Measurements from ENCODE around the gene MRNIP.

The MRNIP gene

DNA sequence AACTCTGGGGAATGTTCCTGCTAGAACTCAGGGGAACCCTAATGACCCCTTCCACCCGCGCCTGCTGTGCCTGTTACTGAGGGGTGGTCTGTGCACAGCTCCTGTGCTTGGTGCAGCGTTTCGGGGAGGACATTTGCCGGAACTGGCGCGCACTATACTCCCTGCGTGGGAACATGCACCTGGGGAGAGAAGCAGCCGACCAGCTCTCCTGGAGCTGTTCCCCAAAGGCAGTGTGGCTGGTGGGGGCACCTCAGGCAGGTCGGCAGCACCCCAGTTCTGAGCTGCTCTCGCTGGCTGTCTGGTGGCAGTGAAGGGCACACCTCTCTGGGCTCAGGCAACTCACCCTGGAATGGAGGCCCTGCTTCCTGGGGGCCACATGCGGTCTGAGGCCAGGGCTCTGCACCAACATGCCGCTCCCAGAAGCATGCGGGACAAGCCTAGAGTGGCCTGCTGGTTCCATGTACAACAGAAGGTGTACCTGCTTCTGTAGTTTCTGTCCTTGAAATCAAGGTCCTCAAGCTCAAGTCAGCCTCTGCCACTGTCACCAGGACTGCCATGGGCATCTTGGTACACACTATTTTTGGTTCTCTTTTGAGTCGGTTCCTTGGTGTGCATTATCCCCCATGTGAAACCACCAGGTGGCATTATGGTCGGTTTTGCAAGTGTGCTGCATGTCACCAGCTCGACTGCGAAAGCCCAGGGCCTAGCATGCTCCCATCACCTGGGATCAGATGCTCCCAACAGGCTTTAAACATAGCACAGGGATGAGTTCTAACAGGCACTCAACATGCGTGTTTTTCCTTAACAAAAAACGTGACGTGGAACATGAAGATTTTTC is 7.8 kb upstream of the MRNIP start:
- Histone ChIP-seq H3K9me3 (ENCODE audit: control insufficient read depth in 5 of 5, low read length in 5 of 5) (peaks cover 0 to 7% (median 5%) of the 10 kb centered on the region in 5 donors), H3K27me3 (ENCODE audit: control insufficient read depth in 5 of 5, insufficient read depth in 4 of 5, low read length in 5 of 5) (no peaks in the 10 kb centered on the region), H3K9ac (ENCODE audit: low read length in 5 of 5) (no peak overlapping the region), H3K27ac (ENCODE audit: low read depth, low read length) (no peak overlapping the region), H3K36me3 (ENCODE audit: control insufficient read depth in 5 of 5, insufficient read depth in 5 of 5, low read length in 5 of 5) (peaks cover 0 to 93% (median 87%) of the 10 kb centered on the region in 5 donors), H3K4me3 (ENCODE audit: low read depth in 1 of 5, low read length in 5 of 5) (no peak overlapping the region), H3K4me1 (ENCODE audit: control insufficient read depth in 5 of 5, insufficient read depth in 5 of 5, low read length in 5 of 5) (peaks cover 0 to 5% (median 0%) of the 10 kb centered on the region in 5 donors)

DNA sequence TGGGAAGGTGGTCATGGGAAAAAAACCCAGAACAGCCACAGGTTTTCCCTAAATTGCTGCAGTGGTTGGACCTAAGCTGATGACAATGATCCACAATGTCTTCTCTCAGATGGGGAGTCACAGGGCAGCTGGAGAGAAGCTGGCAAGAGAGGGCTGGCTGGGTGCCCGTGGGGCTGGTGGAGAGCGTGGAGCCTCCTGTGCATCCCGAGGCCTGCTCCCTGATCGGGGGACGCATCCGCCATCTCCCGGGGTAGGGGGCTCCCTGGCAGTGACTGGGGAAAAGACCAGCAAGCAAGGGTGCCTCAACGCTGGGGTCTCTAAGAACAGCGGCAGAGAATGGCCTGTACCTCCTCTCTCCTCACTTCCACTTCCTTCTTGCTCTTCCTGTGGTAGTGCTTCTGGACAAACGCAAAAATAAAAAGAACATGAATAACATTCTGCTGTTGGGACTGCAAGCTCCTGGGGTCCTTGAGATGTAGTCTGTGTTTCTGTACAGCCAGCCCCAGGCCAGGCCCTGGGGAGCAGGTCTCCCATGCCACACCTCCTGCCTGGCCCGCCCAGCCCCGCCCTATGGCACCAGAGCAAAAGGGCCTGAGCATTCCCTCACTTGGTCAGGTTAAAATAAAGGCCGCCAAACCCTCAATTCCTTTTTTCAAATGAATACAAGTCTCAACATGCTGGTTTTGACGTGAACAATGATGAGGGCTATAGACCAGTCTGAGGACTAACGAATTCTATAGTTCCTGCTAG is 7.0 kb upstream of the MRNIP start:
- Histone ChIP-seq H3K9ac (ENCODE audit: low read length in 5 of 5) (no peak overlapping the region), H3K27ac (ENCODE audit: low read depth, low read length) (no peak overlapping the region), H3K36me3 (ENCODE audit: control insufficient read depth in 5 of 5, insufficient read depth in 5 of 5, low read length in 5 of 5) (peaks cover 0 to 85% (median 79%) of the 10 kb centered on the region in 5 donors), H3K9me3 (ENCODE audit: control insufficient read depth in 5 of 5, low read length in 5 of 5) (peaks cover 0 to 7% (median 5%) of the 10 kb centered on the region in 5 donors), H3K27me3 (ENCODE audit: control insufficient read depth in 5 of 5, insufficient read depth in 4 of 5, low read length in 5 of 5) (no peaks in the 10 kb centered on the region), H3K4me1 (ENCODE audit: control insufficient read depth in 5 of 5, insufficient read depth in 5 of 5, low read length in 5 of 5) (peaks cover 0 to 5% (median 0%) of the 10 kb centered on the region in 5 donors), H3K4me3 (ENCODE audit: low read depth in 1 of 5, low read length in 5 of 5) (no peak overlapping the region)

DNA sequence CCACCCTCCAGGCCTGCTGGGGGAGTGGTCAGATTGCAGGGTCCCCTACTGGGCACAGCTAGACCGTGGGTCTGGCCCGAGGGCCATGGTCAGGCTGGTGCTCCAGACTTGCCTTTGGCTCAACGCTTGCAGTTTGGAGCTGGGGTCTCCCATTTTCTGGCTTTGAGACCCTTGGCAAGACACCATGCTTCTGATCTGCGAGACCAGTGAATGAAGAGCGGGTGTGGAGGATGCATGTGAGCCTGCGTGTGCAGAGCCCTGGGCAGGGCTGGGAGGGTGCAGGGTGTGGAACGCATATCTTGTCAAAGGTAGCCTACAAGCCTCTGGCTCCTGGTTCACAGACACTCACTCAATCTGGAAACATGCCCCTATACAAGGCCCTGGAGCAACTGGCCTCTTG is 6.1 kb upstream of the MRNIP start:
- Histone ChIP-seq H3K4me1 (ENCODE audit: control insufficient read depth in 5 of 5, insufficient read depth in 5 of 5, low read length in 5 of 5) (peaks cover 0 to 9% (median 4%) of the 10 kb centered on the region in 5 donors), H3K27ac (ENCODE audit: low read depth, low read length) (no peak overlapping the region), H3K9me3 (ENCODE audit: control insufficient read depth in 5 of 5, low read length in 5 of 5) (peaks cover 0 to 7% (median 5%) of the 10 kb centered on the region in 5 donors), H3K4me3 (ENCODE audit: low read depth in 1 of 5, low read length in 5 of 5) (no peak overlapping the region), H3K9ac (ENCODE audit: low read length in 5 of 5) (no peak overlapping the region), H3K36me3 (ENCODE audit: control insufficient read depth in 5 of 5, insufficient read depth in 5 of 5, low read length in 5 of 5) (peaks cover 0 to 75% (median 69%) of the 10 kb centered on the region in 5 donors), H3K27me3 (ENCODE audit: control insufficient read depth in 5 of 5, insufficient read depth in 4 of 5, low read length in 5 of 5) (no peaks in the 10 kb centered on the region)

DNA sequence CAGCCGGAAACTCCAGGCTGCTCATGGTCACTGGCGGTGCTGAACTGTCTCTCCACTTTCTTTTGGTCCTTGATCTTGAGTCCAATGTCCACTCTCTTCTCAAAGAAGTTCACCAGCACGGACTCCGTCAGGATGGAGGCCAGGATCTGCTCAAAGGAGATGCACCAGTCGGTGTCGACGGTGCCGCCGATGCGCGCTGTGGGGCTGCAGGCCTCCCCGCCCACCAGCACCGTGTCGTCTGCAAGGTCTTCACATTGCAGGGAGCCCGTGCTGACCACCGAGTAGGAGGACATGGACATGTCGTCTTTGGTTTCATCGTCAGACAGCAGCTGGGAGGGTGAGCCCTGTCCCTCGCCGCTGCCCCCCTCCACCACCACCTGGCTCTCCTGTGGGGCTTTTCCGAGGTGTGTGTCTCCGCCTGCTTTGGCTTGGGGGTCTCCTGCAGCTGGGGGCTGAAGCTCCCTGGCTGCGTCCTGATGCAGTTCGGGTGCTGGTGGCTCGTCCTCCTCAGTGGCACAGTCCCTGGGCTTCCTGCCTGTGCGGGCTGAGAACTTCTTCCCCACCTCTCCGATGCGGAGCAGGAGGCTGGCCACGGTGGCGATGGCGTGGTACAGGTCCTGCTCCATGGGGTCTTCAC is 5.0 kb upstream of the MRNIP start:
- no peak overlapping the region for H3K27ac ChIP-seq (ENCODE audit: low read depth, low read length)
- peaks cover 0 to 20% (median 10%) of the 10 kb centered on the region in 5 donors for H3K4me1 ChIP-seq (ENCODE audit: control insufficient read depth in 5 of 5, insufficient read depth in 5 of 5, low read length in 5 of 5)
- no peak overlapping the region for H3K9ac ChIP-seq (ENCODE audit: low read length in 5 of 5)
- peaks cover 0 to 7% (median 5%) of the 10 kb centered on the region in 5 donors for H3K9me3 ChIP-seq (ENCODE audit: control insufficient read depth in 5 of 5, low read length in 5 of 5)
- peaks cover 0 to 64% (median 58%) of the 10 kb centered on the region in 5 donors for H3K36me3 ChIP-seq (ENCODE audit: control insufficient read depth in 5 of 5, insufficient read depth in 5 of 5, low read length in 5 of 5)
- no peaks in the 10 kb centered on the region for H3K27me3 ChIP-seq (ENCODE audit: control insufficient read depth in 5 of 5, insufficient read depth in 4 of 5, low read length in 5 of 5)
- no peak overlapping the region for H3K4me3 ChIP-seq (ENCODE audit: low read depth in 1 of 5, low read length in 5 of 5)

DNA sequence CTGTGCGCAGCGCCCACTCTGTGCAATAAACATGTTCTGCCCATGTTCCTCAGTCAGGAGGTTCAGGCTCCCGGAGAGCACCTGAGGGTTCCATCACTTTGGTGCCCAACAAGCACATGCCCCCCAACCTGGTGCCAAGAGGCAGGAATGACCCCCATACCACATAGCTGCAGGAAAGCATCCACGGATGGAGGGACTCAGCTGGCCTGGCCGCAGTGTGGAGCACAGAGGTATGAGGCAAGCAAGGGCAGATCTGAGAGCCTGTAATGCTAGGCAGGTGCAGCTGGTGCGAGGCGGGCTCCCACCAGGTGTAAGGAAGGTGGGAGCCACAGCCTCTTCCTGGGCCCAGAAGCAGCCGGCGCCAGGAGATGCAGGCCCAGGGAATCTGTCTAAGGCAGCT is 4.3 kb upstream of the MRNIP start:
- H3K4me1 ChIP-seq (ENCODE audit: control insufficient read depth in 5 of 5, insufficient read depth in 5 of 5, low read length in 5 of 5) = peaks cover 0 to 27% (median 14%) of the 10 kb centered on the region in 5 donors
- H3K9ac ChIP-seq (ENCODE audit: low read length in 5 of 5) = no peak overlapping the region
- H3K4me3 ChIP-seq (ENCODE audit: low read depth in 1 of 5, low read length in 5 of 5) = no peak overlapping the region
- peaks cover 0 to 58% (median 54%) of the 10 kb centered on the region in 5 donors for H3K36me3 ChIP-seq (ENCODE audit: control insufficient read depth in 5 of 5, insufficient read depth in 5 of 5, low read length in 5 of 5)
- no peaks in the 10 kb centered on the region for H3K27me3 ChIP-seq (ENCODE audit: control insufficient read depth in 5 of 5, insufficient read depth in 4 of 5, low read length in 5 of 5)
- no peak overlapping the region for H3K27ac ChIP-seq (ENCODE audit: low read depth, low read length)
- H3K9me3 ChIP-seq (ENCODE audit: control insufficient read depth in 5 of 5, low read length in 5 of 5) = peaks cover 0 to 7% (median 5%) of the 10 kb centered on the region in 5 donors

DNA sequence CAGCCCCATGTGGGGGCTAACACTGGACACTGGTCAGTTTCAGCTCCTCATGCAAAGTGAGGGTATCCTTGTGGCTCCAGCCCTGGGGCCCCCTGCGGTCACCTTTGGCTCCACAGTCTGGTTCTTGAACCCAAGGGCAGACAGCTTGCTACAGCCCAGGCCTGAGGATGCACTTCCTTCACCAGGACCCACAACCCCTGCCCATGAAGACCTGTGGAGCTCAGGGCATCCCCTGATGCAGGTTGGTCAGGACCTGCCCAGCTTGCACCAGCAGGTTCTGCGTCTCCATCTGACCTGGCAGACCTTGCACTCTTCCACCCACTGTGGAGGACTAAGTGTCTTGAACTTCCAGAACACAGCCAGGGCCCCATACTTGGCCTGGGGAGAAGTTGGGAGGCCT is 3.7 kb upstream of the MRNIP start:
- no peaks in the 10 kb centered on the region for H3K27me3 ChIP-seq (ENCODE audit: control insufficient read depth in 5 of 5, insufficient read depth in 4 of 5, low read length in 5 of 5)
- H3K27ac ChIP-seq (ENCODE audit: low read depth, low read length) = no peak overlapping the region
- H3K4me1 ChIP-seq (ENCODE audit: control insufficient read depth in 5 of 5, insufficient read depth in 5 of 5, low read length in 5 of 5) = peaks cover 2 to 32% (median 20%) of the 10 kb centered on the region in 5 donors
- peaks cover 0 to 7% (median 5%) of the 10 kb centered on the region in 5 donors for H3K9me3 ChIP-seq (ENCODE audit: control insufficient read depth in 5 of 5, low read length in 5 of 5)
- peaks cover 0 to 53% (median 49%) of the 10 kb centered on the region in 5 donors for H3K36me3 ChIP-seq (ENCODE audit: control insufficient read depth in 5 of 5, insufficient read depth in 5 of 5, low read length in 5 of 5)
- no peak overlapping the region for H3K4me3 ChIP-seq (ENCODE audit: low read depth in 1 of 5, low read length in 5 of 5)
- H3K9ac ChIP-seq (ENCODE audit: low read length in 5 of 5) = no peak overlapping the region

DNA sequence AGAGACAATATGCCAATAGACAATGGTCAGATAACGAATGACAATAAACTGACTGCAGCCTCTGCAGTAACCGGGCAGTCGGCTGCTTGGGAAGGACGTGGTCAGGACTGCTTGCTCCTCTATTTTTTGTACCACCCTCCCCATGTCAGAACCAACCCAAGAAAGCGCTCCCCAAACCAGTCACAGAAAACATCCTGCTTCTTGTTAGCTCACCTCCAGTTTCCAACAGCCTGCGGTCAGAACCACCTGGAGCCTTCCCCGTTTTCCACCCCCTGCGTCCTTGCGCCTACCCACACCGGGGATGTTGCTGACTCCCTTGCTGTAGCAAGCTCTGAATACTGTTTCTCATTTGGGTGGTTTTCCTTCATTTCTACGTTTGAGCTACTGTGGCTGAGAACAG is 1.7 kb upstream of the MRNIP start:
- no peak overlapping the region for H3K9ac ChIP-seq (ENCODE audit: low read length in 5 of 5)

DNA sequence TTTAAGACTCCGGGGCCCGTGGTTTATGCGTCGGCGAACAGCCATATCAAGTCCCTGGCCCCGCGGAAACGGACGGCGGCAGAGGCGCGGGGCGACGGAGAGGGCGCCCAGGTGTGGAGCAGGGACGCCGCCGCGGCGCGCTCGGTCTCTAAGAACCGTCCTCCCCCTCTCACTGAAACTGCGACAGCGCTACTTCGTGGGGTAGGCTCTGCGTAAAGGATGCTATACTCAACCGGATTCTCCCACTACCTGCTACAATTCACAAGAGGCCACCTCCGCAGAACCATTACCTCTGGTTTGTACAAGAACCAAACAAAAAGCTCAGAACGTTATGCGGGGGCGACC is 404 bp downstream of the MRNIP start:
- peak overlapping the region in 4 of 5 donors; percentile 53 to 88 (median 74) for H3K9ac ChIP-seq (ENCODE audit: low read length in 5 of 5)
- peaks cover 0 to 7% (median 5%) of the 10 kb centered on the region in 5 donors for H3K9me3 ChIP-seq (ENCODE audit: control insufficient read depth in 5 of 5, low read length in 5 of 5)
- H3K4me1 ChIP-seq (ENCODE audit: control insufficient read depth in 5 of 5, insufficient read depth in 5 of 5, low read length in 5 of 5) = peaks cover 2 to 28% (median 21%) of the 10 kb centered on the region in 5 donors
- peaks cover 0 to 14% (median 14%) of the 10 kb centered on the region in 5 donors for H3K36me3 ChIP-seq (ENCODE audit: control insufficient read depth in 5 of 5, insufficient read depth in 5 of 5, low read length in 5 of 5)
- H3K27ac ChIP-seq (ENCODE audit: low read depth, low read length) = peak overlapping the region; percentile 46
- peak overlapping the region; percentile 86 to 96 (median 93) for H3K4me3 ChIP-seq (ENCODE audit: low read depth in 1 of 5, low read length in 5 of 5)
- no peaks in the 10 kb centered on the region for H3K27me3 ChIP-seq (ENCODE audit: control insufficient read depth in 5 of 5, insufficient read depth in 4 of 5, low read length in 5 of 5)

More for the DNA sequence above, 1.7 kb upstream of the MRNIP start:
- H3K36me3 ChIP-seq (ENCODE audit: control insufficient read depth in 5 of 5, insufficient read depth in 5 of 5, low read length in 5 of 5) = peaks cover 0 to 35% (median 33%) of the 10 kb centered on the region in 5 donors
- H3K27me3 ChIP-seq (ENCODE audit: control insufficient read depth in 5 of 5, insufficient read depth in 4 of 5, low read length in 5 of 5) = no peaks in the 10 kb centered on the region
- no peak overlapping the region for H3K27ac ChIP-seq (ENCODE audit: low read depth, low read length)
- peaks cover 2 to 28% (median 21%) of the 10 kb centered on the region in 5 donors for H3K4me1 ChIP-seq (ENCODE audit: control insufficient read depth in 5 of 5, insufficient read depth in 5 of 5, low read length in 5 of 5)
- peaks cover 0 to 7% (median 5%) of the 10 kb centered on the region in 5 donors for H3K9me3 ChIP-seq (ENCODE audit: control insufficient read depth in 5 of 5, low read length in 5 of 5)
- no peak overlapping the region for H3K4me3 ChIP-seq (ENCODE audit: low read depth in 1 of 5, low read length in 5 of 5)

DNA sequence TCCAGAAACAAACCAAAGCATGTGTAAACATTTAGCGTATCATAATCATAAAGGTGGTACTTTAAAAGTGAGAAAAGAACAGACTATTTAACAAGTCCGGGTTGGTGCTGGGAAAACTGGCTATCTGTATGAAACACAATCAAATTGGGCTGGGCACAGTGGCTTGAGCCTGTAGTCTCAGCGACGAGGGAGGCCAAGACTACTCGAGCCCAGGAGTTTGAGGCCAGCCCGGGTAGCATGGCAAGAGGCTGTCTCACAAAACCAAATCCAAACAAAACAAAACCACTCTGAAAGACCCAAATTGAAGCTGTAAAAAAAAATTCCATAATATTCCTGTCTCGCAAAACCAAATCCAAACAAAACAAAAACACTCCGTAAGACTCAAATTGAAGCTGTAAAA is 4.3 kb downstream of the MRNIP start:
- Histone ChIP-seq H3K9ac (ENCODE audit: low read length in 5 of 5) (no peak overlapping the region), H3K36me3 (ENCODE audit: control insufficient read depth in 5 of 5, insufficient read depth in 5 of 5, low read length in 5 of 5) (peaks cover 0 to 35% (median 32%) of the 10 kb centered on the region in 5 donors), H3K4me3 (ENCODE audit: low read depth in 1 of 5, low read length in 5 of 5) (no peak overlapping the region), H3K27me3 (ENCODE audit: control insufficient read depth in 5 of 5, insufficient read depth in 4 of 5, low read length in 5 of 5) (no peaks in the 10 kb centered on the region), H3K27ac (ENCODE audit: low read depth, low read length) (no peak overlapping the region), H3K4me1 (ENCODE audit: control insufficient read depth in 5 of 5, insufficient read depth in 5 of 5, low read length in 5 of 5) (peaks cover 2 to 27% (median 13%) of the 10 kb centered on the region in 5 donors), H3K9me3 (ENCODE audit: control insufficient read depth in 5 of 5, low read length in 5 of 5) (no peaks in the 10 kb centered on the region)

Data from subcutaneous abdominal adipose tissue (tissue), 5 donors.